Colonic mucosa (tissue), 4 donors: ENCODE results near the gene TCF7L2. TPM values are rescaled to one million over a fixed set of nuclear protein-coding genes. Genes with fewer than 3 reads are reported as not detected.

Experiments used
- DNase-seq: peaks from one replicate; pipeline ENCODE4 v3.0.0-alpha.2; 2020
- H3K27ac ChIP-seq: fragments of 200-600 bp; one replicate; pipeline ENCODE4 v1.8.0; 2021
- H3K27me3 ChIP-seq: fragments of 200-600 bp; one replicate; pipeline ENCODE4 v1.8.0; 2021
- H3K36me3 ChIP-seq: fragments of 200-600 bp; one replicate; pipeline ENCODE4 v1.8.0; 2021
- H3K4me1 ChIP-seq: fragments of 200-600 bp; one replicate; pipeline ENCODE4 v1.8.0; 2021; ENCODE audit warnings: mild to moderate bottlenecking
- H3K4me3 ChIP-seq: fragments of 200-600 bp; one replicate; pipeline ENCODE4 v1.8.0; 2021
- H3K9ac ChIP-seq, 2 donors: one replicate each; pipeline ENCODE4 v1.7.0; 2013; ENCODE audit warnings: control low read depth in 2 of 2, low read depth in 2 of 2, low read length in 2 of 2
- H3K9me3 ChIP-seq: fragments of 200-600 bp; one replicate; pipeline ENCODE4 v1.8.0; 2021
- intact Hi-C: fragments of 100-400 bp; cut with DNase I; formaldehyde crosslinking; loops from one replicate; pipeline ENCODE4 v1.14.1; 2022
- total RNA-seq, 2 donors: library from RNA; stranded (reverse); fragmentation: NEBNext Ultra II Directional in 1 of 2; extraction: Animal tissue kit (Norgen Biotek cat#: 25700) in 1 of 2; gene quantifications; one replicate each; pipeline ENCODE4 v1.2.1, GENCODE V29; 2021
- TF ChIP-seq, protein P1 (sequence below): fragments of 200-600 bp; IDR thresholded peaks from one replicate; pipeline ENCODE4 v1.8.0; 2022; ENCODE audit warnings: antibody characterized with exemption, mild to moderate bottlenecking
- donor health status: healthy.
- donor health status: DM: no; HTN: no; CAD: no.
- donor health status: DM: no; HTN: no; CAD: no.

The TCF7L2 gene
- 10 to 100 TPM; 65.1 to 98.9 TPM for total RNA-seq

DNA sequence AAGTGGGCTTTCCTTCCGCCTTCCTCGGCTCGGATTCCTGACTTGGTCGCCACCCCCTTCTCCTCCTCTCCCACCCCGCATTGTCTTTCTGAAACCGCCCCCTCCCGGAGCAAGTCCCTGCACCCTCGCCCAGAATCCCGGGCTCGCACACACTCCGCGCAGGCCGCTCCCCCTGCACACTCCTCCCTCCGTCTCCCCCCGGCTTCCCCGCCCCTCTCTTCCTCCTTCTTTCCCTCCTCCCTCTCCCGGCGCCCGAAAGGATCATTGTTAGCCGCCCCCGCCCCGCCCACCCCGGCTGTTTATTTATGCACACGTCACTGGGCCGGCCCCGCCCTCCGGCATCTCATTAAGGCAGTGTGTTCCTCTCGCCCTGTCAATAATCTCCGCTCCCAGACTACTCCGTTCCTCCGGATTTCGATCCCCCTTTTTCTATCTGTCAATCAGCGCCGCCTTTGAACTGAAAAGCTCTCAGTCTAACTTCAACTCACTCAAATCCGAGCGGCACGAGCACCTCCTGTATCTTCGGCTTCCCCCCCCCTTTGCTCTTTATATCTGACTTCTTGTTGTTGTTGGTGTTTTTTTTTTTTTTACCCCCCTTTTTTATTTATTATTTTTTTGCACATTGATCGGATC is at the start of gene TCF7L2:
Gene TCF7L2 (plus strand): TSS at position 373 of the 633 bp plus-strand sequence. CDS start 510 bp downstream, outside the sequence.
- intact Hi-C loops = loop anchor here (10.0 kb wide), 1 partner anchor 145 kb away; no protein-coding TSS in a partner anchor
- TF ChIP-seq, protein P1, sequence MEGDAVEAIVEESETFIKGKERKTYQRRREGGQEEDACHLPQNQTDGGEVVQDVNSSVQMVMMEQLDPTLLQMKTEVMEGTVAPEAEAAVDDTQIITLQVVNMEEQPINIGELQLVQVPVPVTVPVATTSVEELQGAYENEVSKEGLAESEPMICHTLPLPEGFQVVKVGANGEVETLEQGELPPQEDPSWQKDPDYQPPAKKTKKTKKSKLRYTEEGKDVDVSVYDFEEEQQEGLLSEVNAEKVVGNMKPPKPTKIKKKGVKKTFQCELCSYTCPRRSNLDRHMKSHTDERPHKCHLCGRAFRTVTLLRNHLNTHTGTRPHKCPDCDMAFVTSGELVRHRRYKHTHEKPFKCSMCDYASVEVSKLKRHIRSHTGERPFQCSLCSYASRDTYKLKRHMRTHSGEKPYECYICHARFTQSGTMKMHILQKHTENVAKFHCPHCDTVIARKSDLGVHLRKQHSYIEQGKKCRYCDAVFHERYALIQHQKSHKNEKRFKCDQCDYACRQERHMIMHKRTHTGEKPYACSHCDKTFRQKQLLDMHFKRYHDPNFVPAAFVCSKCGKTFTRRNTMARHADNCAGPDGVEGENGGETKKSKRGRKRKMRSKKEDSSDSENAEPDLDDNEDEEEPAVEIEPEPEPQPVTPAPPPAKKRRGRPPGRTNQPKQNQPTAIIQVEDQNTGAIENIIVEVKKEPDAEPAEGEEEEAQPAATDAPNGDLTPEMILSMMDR = no peak
- Histone ChIP-seq H3K27ac (peak within 1 kb of the TSS; percentile 87), H3K4me3 (peak within 1 kb of the TSS; percentile 59), H3K9ac (peak within 1 kb of the TSS; percentile 87 to 91), H3K9me3 (no peaks in the 10 kb centered on the region), H3K4me1 (peaks cover 6% of the 10 kb centered on the region), H3K27me3 (no peaks in the 10 kb centered on the region), H3K36me3 (no peaks in the 10 kb centered on the region)
- peak; percentile 97 for DNase-seq

DNA sequence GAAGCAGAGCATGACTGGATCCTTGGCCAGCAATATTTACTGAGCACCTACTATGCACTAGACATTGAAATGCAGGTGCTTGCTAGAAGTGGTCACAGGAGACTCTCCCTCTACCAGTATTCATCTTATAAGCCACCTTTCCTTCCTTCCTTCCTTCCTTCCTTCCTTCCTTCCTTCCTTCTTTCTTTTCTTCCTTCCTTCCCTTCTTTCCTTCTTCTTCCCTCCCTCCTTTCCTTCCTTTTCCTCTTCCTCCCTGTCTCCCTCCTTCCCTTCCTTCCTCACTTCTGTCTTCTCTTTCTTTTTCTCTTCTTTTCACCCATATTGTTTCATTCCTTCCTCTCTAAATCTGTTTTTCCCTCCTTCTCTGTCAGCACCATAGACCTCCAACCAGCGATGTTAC is 47.3 kb upstream of the TCF7L2 start:
- TF ChIP-seq, protein P1 = no peak
- Histone ChIP-seq H3K27ac (no peak overlapping the region), H3K4me3 (no peak overlapping the region), H3K9me3 (no peaks in the 10 kb centered on the region), H3K9ac (no peak overlapping the region), H3K4me1 (no peaks in the 10 kb centered on the region), H3K36me3 (no peaks in the 10 kb centered on the region), H3K27me3 (no peaks in the 10 kb centered on the region)
- no peak for DNase-seq
- intact Hi-C loops = no loop called here

DNA sequence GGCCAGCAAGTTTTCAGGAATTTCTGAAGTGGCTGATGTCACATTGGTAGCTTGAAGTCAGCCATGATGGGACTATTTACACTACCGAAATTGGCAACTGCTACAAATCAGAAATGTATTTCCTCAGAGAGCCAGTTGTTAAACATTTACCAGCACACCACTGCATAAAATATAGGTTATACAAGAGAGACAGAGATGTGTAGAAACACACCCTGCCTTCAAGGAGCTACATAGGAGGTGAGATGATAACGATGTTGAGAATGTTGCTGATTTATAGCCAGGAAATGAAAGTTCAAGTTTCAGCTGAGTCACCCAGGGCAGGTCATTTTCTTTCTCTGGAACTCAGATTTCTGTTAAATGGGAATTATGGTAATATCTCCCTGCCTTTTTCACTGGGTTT is 46.0 kb upstream of the TCF7L2 start:
- Histone ChIP-seq H3K4me1 (no peaks in the 10 kb centered on the region), H3K9ac (no peak overlapping the region), H3K4me3 (no peak overlapping the region), H3K9me3 (no peaks in the 10 kb centered on the region), H3K36me3 (no peaks in the 10 kb centered on the region), H3K27me3 (no peaks in the 10 kb centered on the region), H3K27ac (peak overlapping the region; percentile 58)
- DNase-seq = peak; percentile 51
- intact Hi-C loops = no loop called here
- TF ChIP-seq, protein P1 = no peak

DNA sequence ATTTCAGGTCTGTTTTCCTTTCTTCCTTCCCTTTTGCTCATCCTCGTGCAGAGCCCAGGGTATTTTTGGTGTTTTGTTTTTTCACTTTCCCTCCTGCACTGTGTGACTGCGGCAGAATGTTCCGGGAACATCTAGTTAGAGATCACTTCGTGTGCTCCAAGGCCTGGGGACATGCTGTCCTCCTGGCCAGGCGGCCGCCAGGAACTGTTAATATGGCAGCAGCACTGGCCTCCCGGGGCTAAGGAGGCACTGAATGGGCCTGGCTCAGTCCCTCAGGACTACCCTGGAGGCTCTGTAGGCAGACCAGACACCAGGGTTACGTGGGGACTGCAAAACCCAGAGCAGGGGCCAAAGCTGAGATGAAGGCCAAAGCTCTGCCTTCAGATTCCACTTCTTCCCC is 43.1 kb upstream of the TCF7L2 start:
- Histone ChIP-seq H3K36me3 (no peaks in the 10 kb centered on the region), H3K4me1 (no peaks in the 10 kb centered on the region), H3K27ac (no peak overlapping the region), H3K4me3 (no peak overlapping the region), H3K27me3 (no peaks in the 10 kb centered on the region), H3K9ac (no peak overlapping the region), H3K9me3 (no peaks in the 10 kb centered on the region)
- intact Hi-C loops = no loop called here
- DNase-seq = no peak
- TF ChIP-seq, protein P1 = no peak

DNA sequence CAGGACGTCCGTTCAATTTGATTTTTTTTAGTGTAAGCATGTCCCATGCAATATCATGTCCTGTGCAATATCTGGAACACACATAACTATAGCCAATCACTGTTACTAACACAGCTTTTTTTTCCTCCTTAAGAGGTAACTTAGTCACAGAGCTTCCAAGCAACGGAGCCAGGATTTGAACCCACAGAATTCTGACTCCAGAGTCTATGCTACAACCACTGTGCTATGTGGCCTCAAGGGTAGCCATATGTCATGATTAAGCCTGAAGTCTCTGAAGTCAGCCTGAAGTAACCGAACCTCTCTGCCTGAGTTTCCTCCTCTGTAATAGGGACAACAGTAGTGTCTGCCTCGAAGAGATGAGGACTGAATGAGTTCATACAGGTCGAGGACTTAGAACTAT is 42.2 kb upstream of the TCF7L2 start:
- no peaks in the 10 kb centered on the region for H3K9me3 ChIP-seq
- H3K36me3 ChIP-seq = no peaks in the 10 kb centered on the region
- intact Hi-C loops = no loop called here
- no peak overlapping the region for H3K4me3 ChIP-seq
- no peak overlapping the region for H3K27ac ChIP-seq
- TF ChIP-seq, protein P1 = no peak
- H3K4me1 ChIP-seq = no peaks in the 10 kb centered on the region
- H3K27me3 ChIP-seq = no peaks in the 10 kb centered on the region
- no peak overlapping the region for H3K9ac ChIP-seq
- no peak for DNase-seq
